Measurements from ENCODE around the gene HHAT. TPM values are rescaled to one million over a fixed set of nuclear protein-coding genes. Genes with fewer than 3 reads are reported as not detected.

Gene HHAT
- polyA plus RNA-seq, 3 donors = 1.1 to 1.6 (median 1.5) TPM

DNA sequence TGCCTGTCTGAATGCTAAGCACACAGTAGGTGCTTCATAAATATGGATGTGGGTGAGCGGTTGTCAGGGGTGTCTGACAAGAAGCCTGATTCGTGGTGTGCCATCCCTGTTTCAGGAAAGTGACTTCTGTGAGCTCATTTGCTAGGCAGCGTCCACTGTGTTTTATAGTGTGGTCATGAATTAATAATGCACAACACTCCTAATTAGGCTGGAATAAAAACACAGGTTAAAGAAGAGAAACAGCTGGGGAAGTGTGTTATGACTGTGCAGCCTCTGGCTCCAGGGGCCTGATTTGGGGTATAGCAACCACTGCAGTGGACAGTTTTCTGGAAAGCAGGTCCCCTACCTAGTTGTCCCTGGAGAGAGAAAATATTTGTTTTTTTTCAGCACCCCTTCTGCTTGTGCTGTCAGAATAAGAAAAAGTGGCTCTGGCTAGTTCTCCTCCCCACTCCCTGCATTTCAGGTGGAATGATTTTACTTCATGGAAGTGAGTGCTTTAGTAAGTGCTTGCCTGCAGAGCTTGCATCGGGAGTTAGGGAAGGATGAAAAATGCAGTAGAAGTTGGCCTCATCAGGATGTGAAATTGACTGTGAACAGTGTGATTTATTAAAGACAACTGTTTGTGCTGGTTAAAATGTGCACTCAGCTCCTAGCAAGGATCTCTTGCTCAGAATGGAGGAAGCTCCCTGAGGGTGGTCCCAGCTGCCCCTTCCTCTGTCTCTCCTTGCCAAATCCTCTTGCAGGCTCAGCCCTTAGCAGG is 333.8 kb downstream of the HHAT start:
- no peak overlapping the region for H3K9ac ChIP-seq (ENCODE audit: insufficient read depth, low read length, poor library complexity, severe bottlenecking)
- no peak overlapping the region for H3K4me3 Mint-ChIP-seq
- intact Hi-C loops (cut with micrococcal nuclease) = no loop called here
- TF ChIP-seq, protein P1, sequence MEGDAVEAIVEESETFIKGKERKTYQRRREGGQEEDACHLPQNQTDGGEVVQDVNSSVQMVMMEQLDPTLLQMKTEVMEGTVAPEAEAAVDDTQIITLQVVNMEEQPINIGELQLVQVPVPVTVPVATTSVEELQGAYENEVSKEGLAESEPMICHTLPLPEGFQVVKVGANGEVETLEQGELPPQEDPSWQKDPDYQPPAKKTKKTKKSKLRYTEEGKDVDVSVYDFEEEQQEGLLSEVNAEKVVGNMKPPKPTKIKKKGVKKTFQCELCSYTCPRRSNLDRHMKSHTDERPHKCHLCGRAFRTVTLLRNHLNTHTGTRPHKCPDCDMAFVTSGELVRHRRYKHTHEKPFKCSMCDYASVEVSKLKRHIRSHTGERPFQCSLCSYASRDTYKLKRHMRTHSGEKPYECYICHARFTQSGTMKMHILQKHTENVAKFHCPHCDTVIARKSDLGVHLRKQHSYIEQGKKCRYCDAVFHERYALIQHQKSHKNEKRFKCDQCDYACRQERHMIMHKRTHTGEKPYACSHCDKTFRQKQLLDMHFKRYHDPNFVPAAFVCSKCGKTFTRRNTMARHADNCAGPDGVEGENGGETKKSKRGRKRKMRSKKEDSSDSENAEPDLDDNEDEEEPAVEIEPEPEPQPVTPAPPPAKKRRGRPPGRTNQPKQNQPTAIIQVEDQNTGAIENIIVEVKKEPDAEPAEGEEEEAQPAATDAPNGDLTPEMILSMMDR (IDR thresholded peaks at IDR 0.05) = no peak
- no peak for DNase-seq
- no peak overlapping the region for H3K4me2 ChIP-seq (replicated peaks; ENCODE audit: extremely low read depth, low read length, poor library complexity, severe bottlenecking)
- H3K9me3 Mint-ChIP-seq = peaks cover 0 to 13% (median 7%) of the 10 kb centered on the region in 7 donors
- peaks cover 0 to 5% of the 10 kb centered on the region in 2 donors for H3K9me3 ChIP-seq (replicated peaks in 1 of 2; ENCODE audit: control insufficient read depth in 1 of 2, insufficient read depth in 1 of 2, low read length in 2 of 2)
- no peaks in the 10 kb centered on the region for H3K36me3 ChIP-seq (replicated peaks in 1 of 2; ENCODE audit: control insufficient read depth in 1 of 2, insufficient read depth in 2 of 2, low read length in 2 of 2)
- no peaks in the 10 kb centered on the region for H3K27me3 Mint-ChIP-seq (ENCODE audit: low read depth in 3 of 3)
- H3K27me3 ChIP-seq (ENCODE audit: control insufficient read depth in 2 of 2, insufficient read depth in 2 of 2, low read length in 2 of 2) = no peaks in the 10 kb centered on the region
- H3K79me2 ChIP-seq (ENCODE audit: insufficient read depth, low read length) = no peaks in the 10 kb centered on the region
- H2AFZ ChIP-seq (ENCODE audit: insufficient read depth, low read depth, low read length, poor library complexity, severe bottlenecking) = no peak overlapping the region
- no peak overlapping the region for H3K27ac Mint-ChIP-seq
- H3K4me3 ChIP-seq (replicated peaks in 1 of 3; ENCODE audit: low read depth in 2 of 3, low read length in 3 of 3) = no peak overlapping the region
- H3K4me1 ChIP-seq (ENCODE audit: control insufficient read depth in 1 of 2, insufficient read depth in 2 of 2, low read length in 2 of 2) = no peaks in the 10 kb centered on the region
- no peaks in the 10 kb centered on the region for H4K20me1 ChIP-seq (ENCODE audit: insufficient read depth, low read length)
- no peaks in the 10 kb centered on the region for H3K36me3 Mint-ChIP-seq
- WGBS (ENCODE audit: insufficient coverage) = 95% methylated on average over 3 of the region's 4 CpGs
- H3K27ac ChIP-seq (ENCODE audit: low read depth in 1 of 2, low read length in 2 of 2) = no peak overlapping the region
- H3K4me1 Mint-ChIP-seq = no peaks in the 10 kb centered on the region

DNA sequence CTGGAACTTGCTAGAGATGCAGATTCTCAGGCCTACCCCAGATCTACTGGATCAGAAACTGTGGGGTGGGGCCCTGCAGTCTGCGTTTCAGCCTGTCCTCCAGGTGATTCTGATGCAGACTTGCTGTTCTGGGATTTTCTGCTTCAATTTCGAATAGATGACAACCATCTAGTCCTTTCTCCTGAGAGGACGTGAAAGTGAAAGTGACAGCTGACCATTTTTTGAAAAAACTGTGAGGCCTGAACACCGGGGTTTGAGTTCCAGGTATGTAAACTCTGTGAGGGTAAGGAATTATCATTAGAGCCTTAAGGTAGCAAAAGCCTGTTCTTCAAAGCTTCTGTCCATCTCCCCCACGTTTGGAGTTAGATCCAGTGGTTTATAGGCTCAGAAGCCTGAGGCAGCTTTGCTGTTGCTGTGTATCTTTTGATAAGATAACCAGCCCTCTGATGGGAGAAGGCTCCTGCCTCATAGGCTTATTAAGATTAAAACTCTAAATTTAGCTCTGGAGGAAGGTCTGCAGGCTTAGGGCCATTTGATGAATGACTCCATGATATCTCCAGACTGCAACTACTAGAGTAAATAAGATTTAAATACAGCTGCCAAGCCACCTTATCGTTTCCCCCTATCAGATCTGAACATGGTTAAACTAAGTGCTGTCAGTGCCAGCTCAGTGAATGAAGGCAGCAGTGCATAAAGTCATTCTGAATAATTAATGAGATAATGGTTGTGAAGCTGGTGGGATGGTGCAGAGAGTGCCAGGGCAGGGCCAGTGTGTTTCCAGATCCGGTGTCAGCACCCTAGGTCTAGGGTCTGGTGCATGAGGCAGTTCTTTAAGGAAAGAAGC is 335.2 kb downstream of the HHAT start:
- Histone ChIP-seq H3K4me3 (replicated peaks in 1 of 3; ENCODE audit: low read depth in 2 of 3, low read length in 3 of 3) (no peak overlapping the region), H3K9me3 (replicated peaks in 1 of 2; ENCODE audit: control insufficient read depth in 1 of 2, insufficient read depth in 1 of 2, low read length in 2 of 2) (no peaks in the 10 kb centered on the region), H3K27me3 (ENCODE audit: control insufficient read depth in 2 of 2, insufficient read depth in 2 of 2, low read length in 2 of 2) (no peaks in the 10 kb centered on the region), H3K36me3 (replicated peaks in 1 of 2; ENCODE audit: control insufficient read depth in 1 of 2, insufficient read depth in 2 of 2, low read length in 2 of 2) (no peaks in the 10 kb centered on the region), H3K4me1 (ENCODE audit: control insufficient read depth in 1 of 2, insufficient read depth in 2 of 2, low read length in 2 of 2) (no peaks in the 10 kb centered on the region), H3K27ac (ENCODE audit: low read depth in 1 of 2, low read length in 2 of 2) (no peak overlapping the region), H3K9ac (ENCODE audit: insufficient read depth, low read length, poor library complexity, severe bottlenecking) (no peak overlapping the region), H4K20me1 (ENCODE audit: insufficient read depth, low read length) (no peaks in the 10 kb centered on the region), H3K4me2 (replicated peaks; ENCODE audit: extremely low read depth, low read length, poor library complexity, severe bottlenecking) (no peak overlapping the region), H3K79me2 (ENCODE audit: insufficient read depth, low read length) (no peaks in the 10 kb centered on the region), H2AFZ (ENCODE audit: insufficient read depth, low read depth, low read length, poor library complexity, severe bottlenecking) (no peak overlapping the region)
- Mint-ChIP-seq H3K4me3 (no peak overlapping the region), H3K4me1 (no peaks in the 10 kb centered on the region), H3K27ac (peak overlapping the region in 1 of 7 donors; percentile 25), H3K36me3 (no peaks in the 10 kb centered on the region), H3K9me3 (peaks cover 0 to 14% (median 8%) of the 10 kb centered on the region in 7 donors), H3K27me3 (ENCODE audit: low read depth in 3 of 3) (no peaks in the 10 kb centered on the region)
- TF ChIP-seq, protein P1 (IDR thresholded peaks at IDR 0.05) = no peak
- 80% methylated on average over 1 of the region's 7 CpGs for WGBS (ENCODE audit: insufficient coverage)
- no peak for DNase-seq
- intact Hi-C loops (cut with micrococcal nuclease) = no loop called here
